HT1080 (cell line): Measurements from ENCODE around the gene ZNF750. TPM values are rescaled to one million over a fixed set of nuclear protein-coding genes. Genes with fewer than 3 reads are reported as not detected.

Experiments
- DNase-seq: peaks from one replicate; pipeline ENCODE4 v3.0.0-alpha.2; 2015; ENCODE audit warnings: low read depth
- total RNA-seq: library from RNA; depleted of rRNA; stranded (reverse); fragments of >200 nt; shearing (Covaris generic); gene quantifications from 2 replicates; pipeline ENCODE4 v1.2.3, GENCODE V29; 2014

Gene ZNF750
- total RNA-seq, 1 experiment from 2014 or later: not detected

- DNase-seq: no peak
These were observed 3.9 kb downstream of the ZNF750 start for GRCh38 chr17:82835766-82836512.

GRCh38 chr17:82835122-82835521, 4.7 kb downstream of the ZNF750 start:
- no peak for DNase-seq

GRCh38 chr17:82832881-82833475, 6.8 kb downstream of the ZNF750 start:
- no peak for DNase-seq

- DNase-seq: no peak
These were observed 7.4 kb downstream of the ZNF750 start for GRCh38 chr17:82832411-82832810.

- no peak for DNase-seq
These were observed 8.0 kb downstream of the ZNF750 start for GRCh38 chr17:82831818-82832200.

GRCh38 chr17:82831041-82831817, 8.6 kb downstream of the ZNF750 start:
- no peak for DNase-seq

GRCh38 chr17:82830249-82830661, 9.6 kb downstream of the ZNF750 start:
- DNase-seq: no peak

- no peak for DNase-seq
These were observed 10.8 kb downstream of the ZNF750 start for GRCh38 chr17:82828875-82829487.

- DNase-seq: no peak
These were observed 12.9 kb downstream of the ZNF750 start for GRCh38 chr17:82826956-82827355.

GRCh38 chr17:82826211-82826610, 13.6 kb downstream of the ZNF750 start:
- no peak for DNase-seq

- DNase-seq: no peak
These were observed 14.2 kb downstream of the ZNF750 start for GRCh38 chr17:82825540-82826124.

- DNase-seq: no peak
These were observed 16.8 kb downstream of the ZNF750 start for GRCh38 chr17:82823004-82823403.

GRCh38 chr17:82822281-82822680, 17.5 kb downstream of the ZNF750 start:
- DNase-seq: no peak

- DNase-seq: no peak
These were observed 18.3 kb downstream of the ZNF750 start for GRCh38 chr17:82821554-82821953.

GRCh38 chr17:82820278-82821251, 19.3 kb downstream of the ZNF750 start:
- DNase-seq: no peak

GRCh38 chr17:82817947-82818346, 21.9 kb downstream of the ZNF750 start:
- DNase-seq: no peak

GRCh38 chr17:82816358-82816757, 23.5 kb downstream of the ZNF750 start:
- no peak for DNase-seq

- no peak for DNase-seq
These were observed 24.0 kb downstream of the ZNF750 start for GRCh38 chr17:82815790-82816305.

GRCh38 chr17:82815354-82815753, 24.5 kb downstream of the ZNF750 start:
- no peak for DNase-seq

- DNase-seq: no peak
These were observed 25.0 kb downstream of the ZNF750 start for GRCh38 chr17:82814834-82815233.
